ENCODE data around the gene GALNS.

GALNS gene

GRCh38 chr16:88770461-88771293 is 86.1 kb downstream of the GALNS start:
- DNase-seq (ENCODE audit: low read depth in 2 of 3, low spot score in 1 of 3) = no peak

- no peak for DNase-seq (ENCODE audit: low read depth in 2 of 3, low spot score in 1 of 3)
These were observed 86.9 kb downstream of the GALNS start for GRCh38 chr16:88769617-88770460.

GRCh38 chr16:88768071-88768783 is 88.5 kb downstream of the GALNS start:
- DNase-seq (ENCODE audit: low read depth in 2 of 3, low spot score in 1 of 3) = no peak

GRCh38 chr16:88767546-88768070 is 89.1 kb downstream of the GALNS start:
- DNase-seq (ENCODE audit: low read depth in 2 of 3, low spot score in 1 of 3) = no peak

- DNase-seq (ENCODE audit: low read depth in 2 of 3, low spot score in 1 of 3) = no peak
These were observed 89.8 kb downstream of the GALNS start for GRCh38 chr16:88766975-88767374.

- no peak for DNase-seq (ENCODE audit: low read depth in 2 of 3, low spot score in 1 of 3)
These were observed 91.8 kb downstream of the GALNS start for GRCh38 chr16:88764913-88765349.

GRCh38 chr16:88764080-88764479 is 92.7 kb downstream of the GALNS start:
- DNase-seq (ENCODE audit: low read depth in 2 of 3, low spot score in 1 of 3) = no peak
